ENCODE measurements around the gene CLN3.
A peak's percentile ranks its signal among the peaks of the same experiment; 100 is the strongest.
"Not testable (repeated sequence)": the region's sequence is repeated elsewhere in the genome, so short reads cannot be mapped to it uniquely, and the experiment has no call there.

CLN3 gene

DNA sequence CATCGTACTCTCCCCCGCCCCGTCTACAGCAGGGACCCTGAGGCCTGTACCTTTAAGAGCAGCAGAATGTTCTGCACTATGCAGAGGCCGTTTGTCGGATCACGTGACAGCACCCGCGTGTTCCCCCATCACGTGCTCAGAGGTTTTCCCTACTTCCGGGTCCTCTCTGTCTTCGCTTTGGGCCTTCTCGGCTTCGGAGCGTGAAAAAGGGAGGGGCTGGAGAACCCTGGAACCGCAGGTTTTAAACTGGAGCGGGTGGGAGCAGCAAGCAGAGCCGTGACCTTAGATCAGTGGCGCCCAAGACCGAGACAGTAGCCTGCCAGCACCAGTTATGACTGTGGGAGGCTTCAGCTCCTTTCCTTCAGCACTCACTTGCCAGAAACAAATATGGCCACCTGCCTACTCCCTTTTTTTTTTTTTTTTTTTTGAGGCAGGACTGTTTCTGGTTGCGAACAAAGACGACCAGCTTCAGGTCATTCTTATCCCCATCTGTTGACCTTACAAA, at the start of gene CLN3:
Gene CLN3, minus strand, starts transcription at position 105 of the 505 bp plus-strand sequence. CDS start 315 bp downstream, outside the sequence.
- peak; percentile 64 for DNase-seq (ENCODE audit: low read depth in 2 of 2)

DNA sequence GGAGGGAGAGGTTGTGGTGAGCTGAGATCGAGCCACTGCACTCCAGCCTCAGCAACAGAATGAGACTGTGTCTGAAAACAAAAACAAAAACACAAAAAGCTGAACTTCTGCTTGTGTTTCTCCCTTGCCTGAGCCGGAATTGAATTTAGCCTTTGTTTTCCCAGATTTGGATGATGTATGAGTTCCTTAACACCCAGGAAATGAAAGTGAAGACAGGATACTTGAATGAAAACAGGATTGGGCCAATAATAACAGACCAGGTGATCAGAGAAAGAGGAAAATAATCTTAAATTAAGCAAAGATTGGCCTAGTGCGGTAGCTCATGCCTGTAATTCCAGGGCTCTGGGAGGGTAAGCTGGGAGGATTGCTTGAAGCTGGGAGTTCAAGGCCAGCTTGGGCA, 48.5 kb upstream of the CLN3 start:
- DNase-seq (ENCODE audit: low read depth in 2 of 2), result no peak

DNA sequence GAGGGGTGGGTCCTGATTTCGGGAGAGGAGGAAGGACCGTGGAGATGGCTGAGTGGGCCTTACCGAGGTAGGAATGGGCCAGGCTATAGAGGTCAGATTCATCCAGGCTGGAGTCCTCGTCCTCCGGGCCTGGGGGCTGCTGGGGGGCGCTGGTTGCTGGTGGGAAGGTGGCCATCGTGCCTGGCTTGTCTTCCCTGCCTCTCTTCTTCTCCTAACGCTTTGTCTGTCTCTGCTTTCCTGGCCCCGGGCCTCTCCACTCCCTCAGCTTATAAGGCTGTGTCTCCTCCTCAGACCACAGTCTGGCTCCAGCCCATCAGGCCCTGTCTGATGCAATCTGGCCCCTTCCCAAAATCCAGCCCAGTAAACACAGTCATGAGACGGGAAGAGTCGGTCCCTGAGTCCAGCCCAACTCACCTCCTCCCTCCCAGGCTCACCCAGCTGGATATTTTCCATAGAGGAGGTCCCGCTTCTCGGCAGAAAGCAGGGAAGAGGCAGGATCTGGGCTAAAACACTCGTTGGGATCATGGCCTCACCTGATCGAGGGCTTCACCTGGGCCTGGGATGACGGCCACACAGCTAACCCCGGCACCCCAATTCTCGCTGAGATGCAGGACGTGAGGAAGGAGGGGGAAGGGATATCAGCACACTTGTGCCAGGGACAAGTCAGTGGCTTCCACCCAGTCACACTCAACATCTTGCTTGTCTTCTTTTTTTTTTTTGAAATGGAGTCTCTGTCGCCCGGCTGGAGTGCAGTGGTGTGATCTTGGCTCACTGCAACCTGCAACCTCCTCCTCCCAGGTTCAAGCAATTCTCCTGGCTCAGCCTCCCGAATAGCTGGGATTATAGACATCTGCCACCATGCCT, 47.1 kb upstream of the CLN3 start, which contains the start of gene NUPR1:
Gene NUPR1, minus strand, starts transcription at position 242 of the 864 bp plus-strand sequence. Its CDS starts 67 bp downstream, at position 175.
- no peak for DNase-seq (ENCODE audit: low read depth in 2 of 2)

DNA sequence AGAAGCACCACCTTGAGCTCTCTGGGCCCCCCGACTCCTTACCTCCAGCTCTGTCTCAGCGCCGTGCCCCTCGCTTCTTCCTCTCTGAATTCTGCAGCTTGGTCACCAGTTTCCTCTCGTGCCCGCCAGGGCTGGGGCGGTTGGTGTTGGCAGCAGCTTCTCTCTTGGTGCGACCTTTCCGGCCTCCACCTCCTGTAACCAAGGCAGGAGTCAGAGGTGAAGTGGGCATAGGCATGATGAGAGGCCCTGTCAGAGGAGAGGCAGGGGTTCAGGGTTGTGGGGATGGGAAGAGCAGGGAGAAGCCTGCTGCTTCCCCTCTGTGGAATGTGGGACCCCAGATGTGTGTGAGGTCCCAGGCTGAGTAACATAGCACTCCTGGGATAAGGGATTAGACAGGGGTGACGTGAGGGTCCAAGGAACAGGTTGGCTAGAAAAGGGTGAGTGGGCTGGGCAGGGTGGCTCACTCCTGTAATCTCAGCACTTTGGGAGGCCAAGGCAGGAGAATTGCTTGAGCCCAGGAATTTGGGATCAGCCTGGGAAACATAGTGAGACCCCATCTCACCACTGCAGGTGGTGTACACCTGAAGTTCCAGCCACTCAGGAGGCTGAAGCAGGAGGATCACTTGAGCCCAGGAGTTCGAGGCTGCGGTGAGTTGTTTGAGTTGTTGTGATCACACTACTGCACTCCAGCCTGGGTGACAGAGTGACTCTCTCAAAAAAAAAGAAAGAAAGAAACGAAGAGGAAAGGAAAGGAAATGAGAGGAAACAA, 46.3 kb upstream of the CLN3 start:
- DNase-seq (ENCODE audit: low read depth in 2 of 2), result no peak

DNA sequence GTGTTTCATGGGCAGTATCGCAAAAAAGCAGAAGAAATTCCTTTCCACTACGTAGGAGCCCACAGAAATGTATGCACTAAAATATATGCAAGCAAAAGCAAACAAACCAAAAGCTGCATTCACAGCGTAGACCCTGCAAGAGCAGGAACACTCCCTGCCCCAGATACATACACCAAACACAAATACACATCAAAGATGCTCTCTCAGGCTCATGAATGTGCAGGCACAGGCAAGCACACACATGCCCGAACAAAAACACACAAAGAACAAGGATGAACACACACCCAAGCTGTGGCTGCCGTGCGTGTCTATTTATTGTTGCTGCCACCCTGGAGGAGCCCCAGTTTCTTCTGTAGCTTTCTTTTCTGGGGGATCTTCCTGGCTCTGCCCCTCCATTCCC, 45.2 kb upstream of the CLN3 start:
- DNase-seq (ENCODE audit: low read depth in 2 of 2), result no peak

DNA sequence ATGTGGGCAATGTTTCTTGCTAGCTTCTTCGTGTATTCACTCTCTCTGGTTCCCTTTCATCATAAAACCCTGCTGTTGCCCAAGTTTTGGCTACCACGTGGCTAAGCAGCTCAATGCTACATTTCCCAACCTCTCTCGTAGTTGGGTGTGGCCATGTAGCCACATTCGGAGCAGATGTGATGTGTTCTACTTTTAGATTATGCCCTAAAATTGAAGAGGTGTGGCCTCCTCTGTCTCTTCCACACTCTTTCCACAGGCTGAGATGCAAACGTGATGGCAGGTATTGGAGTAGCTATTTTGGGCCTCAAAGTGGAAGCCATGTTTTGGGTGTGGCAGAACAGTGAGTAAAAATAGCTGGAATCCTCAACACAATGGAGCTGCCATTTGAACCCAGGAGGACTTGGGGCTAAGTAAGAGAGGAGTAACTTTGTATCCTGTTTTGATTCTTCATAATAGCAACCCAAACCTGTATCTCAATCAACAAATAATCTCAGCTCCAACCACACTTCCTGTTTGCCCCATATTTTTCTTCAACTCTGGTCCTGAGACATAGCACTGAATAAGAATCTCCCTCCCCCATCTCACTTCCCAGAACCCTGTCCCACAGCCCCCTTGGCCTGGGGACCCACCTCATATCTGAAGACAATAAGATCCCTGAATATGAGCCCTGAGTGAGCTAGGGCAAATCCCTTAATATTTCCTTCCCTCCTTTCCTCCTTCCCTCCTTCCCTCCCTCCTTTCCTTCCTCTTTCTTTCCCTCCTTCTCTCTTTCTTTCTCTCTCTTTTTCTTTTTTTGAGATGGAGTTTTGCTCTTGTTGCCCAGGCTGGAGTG, 42.9 kb upstream of the CLN3 start:
- no peak for DNase-seq (ENCODE audit: low read depth in 2 of 2)

DNA sequence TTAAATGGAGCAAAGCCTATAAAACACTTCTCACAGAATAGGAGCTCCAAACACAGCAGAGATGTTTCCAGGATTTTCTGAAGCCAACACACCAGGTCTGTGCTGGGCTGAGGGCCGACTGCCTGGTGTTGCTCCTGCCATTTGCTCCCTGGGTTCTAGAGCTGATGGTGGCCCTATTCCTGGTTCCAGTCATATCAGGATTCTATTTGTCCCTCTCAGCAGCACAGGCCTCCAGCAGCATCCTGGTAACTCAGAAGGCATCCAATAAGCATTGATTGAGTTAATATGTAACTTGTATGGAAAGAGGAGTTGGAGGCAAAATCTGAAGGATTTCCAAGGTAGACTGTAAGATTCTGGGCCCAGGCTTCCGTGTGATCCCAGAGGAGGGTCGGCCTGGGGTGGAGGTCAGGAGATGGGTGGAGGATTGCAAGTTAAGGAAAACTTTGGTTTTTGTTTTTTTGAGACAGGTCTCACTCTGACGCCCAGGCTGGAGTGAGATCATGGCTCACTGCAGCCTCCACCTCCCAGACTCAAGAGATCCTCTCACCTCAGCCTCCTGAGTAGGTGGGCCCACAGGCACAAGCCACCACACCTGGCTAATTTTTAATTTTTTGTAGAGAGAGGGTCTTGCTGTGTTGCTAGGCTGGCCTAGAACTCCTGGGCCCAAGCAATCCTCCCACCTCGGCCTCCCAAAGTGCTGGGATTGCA, 41.2 kb upstream of the CLN3 start:
- no peak for DNase-seq (ENCODE audit: low read depth in 2 of 2)

DNA sequence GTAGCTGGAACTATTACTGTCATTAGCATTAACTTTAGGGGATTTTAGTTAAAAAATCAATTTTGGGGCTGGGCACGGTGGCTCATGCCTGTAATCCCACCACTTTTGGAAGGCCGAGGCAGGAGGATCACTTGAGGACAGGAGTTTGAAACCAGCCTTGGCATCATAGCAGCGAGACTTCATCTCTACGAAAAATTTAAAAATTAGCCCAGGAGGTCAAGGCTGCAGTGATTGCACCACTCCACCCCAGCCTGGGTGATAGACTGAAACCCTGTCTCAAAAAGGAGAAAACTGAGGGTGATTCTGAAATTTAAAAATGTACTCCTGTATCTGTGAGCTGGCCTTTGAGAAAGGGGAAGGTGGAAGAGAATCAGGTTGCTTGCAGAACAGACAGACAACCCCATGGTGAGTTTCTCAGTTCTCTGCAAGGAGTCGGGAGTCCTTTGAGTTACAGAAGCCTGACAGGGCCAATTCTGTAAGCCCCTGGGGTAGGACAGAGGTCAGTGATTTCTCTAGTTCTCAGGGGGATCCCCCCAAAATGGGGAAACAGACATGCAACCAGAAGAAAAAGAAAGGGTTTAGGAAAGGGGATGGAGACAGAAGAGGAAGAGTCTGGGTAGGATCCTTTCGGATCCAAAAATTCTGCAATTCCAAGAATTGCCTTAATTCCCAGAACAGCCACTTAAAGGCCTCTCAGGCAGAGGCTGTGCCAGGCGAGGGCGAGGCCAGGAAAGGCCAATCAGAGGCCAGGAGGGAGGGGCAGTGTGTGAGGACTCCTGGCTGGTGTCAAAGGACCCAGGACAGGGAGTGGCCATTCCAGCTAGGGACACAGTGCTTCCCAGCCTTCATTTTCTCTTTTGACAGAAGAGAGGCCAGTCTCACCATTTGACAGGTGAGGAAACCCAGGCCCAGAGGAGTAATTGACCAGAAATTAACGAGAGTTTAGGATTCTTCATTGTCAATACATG, 40.2 kb upstream of the CLN3 start:
- DNase-seq (ENCODE audit: low read depth in 2 of 2), result no peak

DNA sequence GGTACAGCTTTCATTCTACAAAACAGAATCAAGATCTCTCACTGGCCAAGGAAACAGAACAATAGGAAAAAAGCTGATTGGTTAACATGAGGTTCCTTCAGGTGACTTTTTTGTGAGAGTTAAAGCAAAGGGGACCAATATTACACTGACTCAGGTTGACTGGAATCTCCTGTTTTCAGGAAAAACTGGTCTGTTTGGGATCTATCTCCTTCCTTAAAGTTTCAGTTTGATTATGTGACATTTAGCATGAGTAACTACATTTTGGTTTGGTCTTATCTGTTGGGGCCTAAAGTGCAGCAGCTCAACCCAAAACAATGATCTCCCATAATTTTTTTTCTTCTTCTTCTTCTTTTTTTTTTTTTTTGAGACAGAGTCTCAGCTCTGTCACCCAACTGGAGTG, 37.2 kb upstream of the CLN3 start:
- no peak for DNase-seq (ENCODE audit: low read depth in 2 of 2)

DNA sequence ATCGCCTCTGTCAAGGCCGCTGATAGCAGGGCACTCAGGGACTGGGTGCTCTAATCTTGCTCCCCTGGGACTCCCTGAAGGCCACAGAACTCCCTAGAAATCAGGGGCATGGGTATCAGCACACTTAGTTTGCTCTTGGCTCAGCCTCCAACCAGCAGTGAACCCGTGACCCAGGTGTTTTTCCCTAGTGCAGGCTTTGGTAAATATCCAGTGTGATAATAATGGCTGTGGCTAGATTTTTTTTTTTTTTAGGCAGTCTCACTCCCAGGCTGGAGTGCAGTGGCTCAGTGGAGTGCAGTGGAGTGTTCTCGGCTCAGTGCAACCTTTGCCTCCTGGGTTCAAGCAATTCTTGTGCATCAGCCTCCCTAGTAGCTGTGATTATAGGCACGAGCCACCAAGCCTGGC, 36.6 kb upstream of the CLN3 start:
- no peak for DNase-seq (ENCODE audit: low read depth in 2 of 2)

DNA sequence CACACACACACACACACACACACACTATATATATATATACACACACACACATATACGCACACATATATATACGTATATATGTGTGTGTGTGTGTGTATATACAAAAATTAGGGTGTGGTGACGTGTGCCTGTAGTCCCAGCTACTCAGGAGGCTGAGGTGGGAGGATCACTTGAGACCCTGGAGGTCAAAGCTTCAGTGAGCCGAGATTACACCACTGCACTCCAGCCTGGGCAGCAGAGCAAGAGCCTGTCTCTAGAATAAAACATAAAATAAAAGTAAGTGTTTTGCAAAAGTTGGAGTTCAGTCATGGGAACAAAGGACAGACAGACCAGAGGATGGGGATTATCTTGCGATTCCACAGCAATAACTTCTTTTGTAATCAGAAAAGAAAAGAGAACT, 36.1 kb upstream of the CLN3 start:
- DNase-seq (ENCODE audit: low read depth in 2 of 2), result no peak

DNA sequence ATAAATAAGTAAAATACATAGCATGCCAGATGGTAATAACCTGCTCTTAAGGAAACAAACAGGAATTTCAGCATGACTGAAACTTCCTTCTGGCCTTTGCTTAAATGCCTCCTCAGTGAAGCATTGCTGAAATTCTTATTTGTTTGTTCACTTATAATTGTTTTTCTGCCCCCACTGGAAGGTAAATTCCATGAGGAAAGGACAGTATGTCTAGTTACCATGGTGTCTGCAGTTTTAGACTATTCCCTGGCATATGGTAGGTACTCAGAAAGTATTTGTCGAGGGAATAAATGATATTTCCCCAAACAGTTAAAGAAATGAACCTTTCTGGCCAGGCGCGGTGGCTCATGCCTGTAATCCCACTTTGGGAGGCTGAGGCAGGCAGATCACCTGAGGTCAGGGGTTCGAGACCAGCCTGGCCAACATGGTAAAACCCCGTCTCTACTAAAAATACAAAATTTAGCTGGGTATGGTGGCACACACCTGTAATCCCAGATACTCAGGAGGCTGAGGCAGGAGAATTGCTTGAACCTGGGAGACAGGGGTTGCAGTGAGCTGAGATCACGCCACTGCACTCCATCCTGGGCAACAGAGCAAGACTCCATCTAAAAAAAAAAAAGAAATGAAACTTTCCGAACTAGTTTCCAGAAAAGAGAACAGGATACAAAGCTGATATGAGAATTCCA, 35.4 kb upstream of the CLN3 start:
- not testable (repeated sequence) for DNase-seq (ENCODE audit: low read depth in 2 of 2)

DNA sequence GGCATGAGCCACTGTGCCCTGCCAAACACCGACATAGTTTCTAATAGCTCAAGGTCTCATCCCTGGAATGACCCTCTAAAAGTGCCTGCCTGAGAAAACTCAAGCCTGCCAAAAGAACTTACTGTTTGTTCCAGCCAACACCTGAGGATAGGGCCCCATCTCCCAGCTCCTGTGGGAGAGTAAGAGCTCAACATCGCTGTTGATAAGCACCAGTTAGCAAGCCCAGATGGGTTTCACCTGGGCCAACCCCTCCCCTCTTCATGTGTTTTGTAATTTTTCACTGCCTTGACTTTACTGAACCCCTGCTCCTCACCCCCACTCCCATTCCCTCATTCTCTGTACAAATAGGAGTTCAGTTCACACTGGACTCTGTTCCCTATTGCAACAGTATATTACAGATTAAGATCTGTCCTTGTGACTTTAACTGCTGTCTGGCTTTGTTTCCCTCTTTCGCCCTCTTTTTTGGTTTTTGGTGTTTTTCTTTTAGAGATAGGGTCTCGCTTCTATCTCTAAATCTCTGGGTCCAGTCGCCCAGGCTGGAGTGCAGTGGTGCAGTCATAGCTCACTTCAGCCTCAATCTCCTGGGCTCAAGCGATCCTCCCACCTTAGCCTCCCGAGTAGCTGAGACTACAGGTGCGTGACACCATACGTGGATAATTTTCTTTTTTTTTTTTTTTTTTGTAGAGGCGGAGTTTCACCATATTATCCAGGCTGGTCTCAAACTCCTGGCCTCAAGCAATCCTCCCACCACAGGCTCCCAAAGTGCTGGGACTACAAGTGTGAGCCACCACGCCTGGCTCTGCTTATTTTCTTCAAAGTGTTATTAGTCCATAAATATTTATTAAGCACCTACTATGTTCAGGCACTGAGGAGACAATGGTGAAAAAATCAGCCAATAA, 34.6 kb upstream of the CLN3 start:
- no peak for DNase-seq (ENCODE audit: low read depth in 2 of 2)

DNA sequence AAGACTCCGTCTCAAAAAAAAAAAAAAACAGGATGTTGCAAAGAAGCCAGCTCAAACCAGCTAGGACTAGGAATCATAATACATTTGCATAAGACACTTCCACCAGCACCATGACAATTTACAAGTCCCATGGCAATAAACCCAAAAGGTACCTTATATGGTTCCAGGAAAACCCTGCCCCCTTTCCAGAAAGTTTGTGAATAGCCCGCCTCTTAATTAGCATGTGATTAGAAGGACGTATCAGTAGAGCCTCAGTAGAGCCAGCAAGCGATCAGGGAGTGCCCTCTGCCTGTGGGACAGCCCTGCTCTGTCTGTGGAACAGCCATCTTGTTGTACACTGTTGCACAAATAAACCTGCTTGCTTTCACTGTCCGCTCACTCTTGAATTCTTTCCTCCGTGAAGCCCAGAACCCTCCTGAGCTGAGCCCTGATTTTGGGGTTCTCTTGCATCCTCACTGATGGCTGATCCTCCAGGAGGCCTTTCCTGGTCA, 32.9 kb upstream of the CLN3 start:
- DNase-seq (ENCODE audit: low read depth in 2 of 2), result no peak

DNA sequence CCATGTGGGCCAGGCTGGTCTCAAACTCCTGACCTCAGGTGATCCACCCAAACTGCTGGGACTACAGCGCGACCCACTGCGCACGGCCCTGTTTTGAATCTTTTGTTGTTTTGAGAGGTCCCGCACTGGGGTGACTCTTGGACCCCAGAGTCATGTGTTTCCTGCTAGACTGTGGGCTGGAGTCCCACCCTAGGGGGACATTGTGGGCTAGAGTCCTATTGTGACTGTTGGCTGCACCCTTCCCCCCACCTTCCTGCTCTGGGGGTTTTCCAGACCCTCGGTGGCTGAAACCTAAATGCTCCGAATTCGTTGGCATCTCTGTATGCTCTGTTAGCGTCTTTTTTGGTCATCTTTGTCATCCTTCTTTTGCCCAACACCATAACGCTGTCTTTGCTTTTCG, 30.9 kb upstream of the CLN3 start:
- no peak for DNase-seq (ENCODE audit: low read depth in 2 of 2)

DNA sequence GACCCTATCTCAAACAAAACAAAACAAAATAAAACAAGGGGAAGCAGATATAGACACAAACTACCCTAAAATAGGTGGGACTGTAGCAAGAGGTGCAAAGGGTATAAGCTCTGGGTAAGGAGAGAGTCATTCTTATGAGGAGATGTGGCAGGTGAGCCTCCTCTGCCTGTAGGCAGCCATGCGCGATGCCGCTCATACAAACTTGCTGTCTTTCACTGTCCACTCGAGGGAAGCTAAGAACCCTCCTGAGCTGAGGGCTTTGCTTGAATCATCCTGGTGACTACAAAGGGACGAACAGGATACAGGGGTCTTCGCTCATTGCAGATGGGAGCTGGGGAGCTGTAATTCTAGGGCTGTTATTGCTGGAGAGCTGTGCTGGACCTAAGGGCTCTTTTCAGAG, 29.6 kb upstream of the CLN3 start:
- no peak for DNase-seq (ENCODE audit: low read depth in 2 of 2)

DNA sequence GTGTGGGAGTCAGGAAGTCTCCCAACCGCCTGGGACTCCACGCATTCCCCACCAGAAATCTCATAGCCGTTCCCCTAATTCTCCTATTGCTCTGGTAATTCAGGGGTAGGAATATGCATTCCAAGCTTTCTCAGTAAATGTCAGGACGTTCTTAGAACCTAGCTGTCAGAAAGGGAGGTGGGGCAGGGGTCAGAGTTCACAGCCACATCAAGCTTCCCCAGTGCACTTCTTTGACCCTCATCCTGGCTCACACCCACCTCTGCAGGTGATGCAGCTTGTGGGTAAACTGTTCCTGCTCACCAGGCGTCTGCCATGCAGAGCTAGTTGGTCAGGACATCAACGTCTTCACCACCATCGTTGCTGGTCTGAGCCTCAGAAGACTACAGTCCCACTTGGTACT, 28.8 kb upstream of the CLN3 start:
- no peak for DNase-seq (ENCODE audit: low read depth in 2 of 2)

DNA sequence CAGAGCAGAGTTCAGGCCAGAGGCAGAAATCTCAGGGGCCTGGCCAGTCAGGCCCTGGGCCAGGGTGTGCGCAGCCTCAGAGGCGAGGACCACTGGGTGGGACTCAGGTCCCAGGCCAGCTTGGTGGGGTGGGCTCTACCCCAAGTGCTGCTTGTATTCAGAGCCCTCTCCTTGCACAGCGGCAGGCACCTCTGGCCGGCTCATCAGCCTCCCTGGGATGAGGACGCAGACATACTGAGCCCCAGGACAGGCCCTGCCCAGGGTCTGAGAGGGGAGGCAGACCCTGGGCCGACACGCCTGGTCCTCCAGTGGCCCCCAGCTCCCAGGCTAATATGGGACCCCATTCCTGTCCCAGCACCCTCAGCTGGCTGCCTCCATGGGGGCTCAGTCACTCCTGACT, 22.4 kb upstream of the CLN3 start:
- no peak for DNase-seq (ENCODE audit: low read depth in 2 of 2)
